ENCODE data around the gene MCEMP1. TPM values are rescaled to one million over a fixed set of nuclear protein-coding genes. Genes with fewer than 3 reads are reported as not detected.

MCEMP1 gene
- total RNA-seq: not detected

GRCh38 chr19:7676854-7677253, at the start of gene MCEMP1:
Gene MCEMP1, plus strand, starts transcription at chr19:7677090. Its CDS starts 31 bp downstream, at chr19:7677121.
- no peak within 1 kb of the TSS for H3K27ac ChIP-seq (ENCODE audit: low read depth, low read length)
- peaks cover 11 to 22% (median 17%) of the 10 kb centered on the region in 3 donors for H3K4me1 ChIP-seq (ENCODE audit: control insufficient read depth in 3 of 3, insufficient read depth in 3 of 3, low read length in 3 of 3)
- H3K4me3 ChIP-seq (ENCODE audit: low read length in 3 of 3): no peak within 1 kb of the TSS
- H3K9ac ChIP-seq (ENCODE audit: low read depth in 1 of 3, low read length in 3 of 3): no peak within 1 kb of the TSS
- no peaks in the 10 kb centered on the region for H3K36me3 ChIP-seq (ENCODE audit: control insufficient read depth in 3 of 3, insufficient read depth in 3 of 3, low read length in 3 of 3)
- peaks cover 9 to 38% (median 21%) of the 10 kb centered on the region in 3 donors for H3K27me3 ChIP-seq (ENCODE audit: control insufficient read depth in 3 of 3, insufficient read depth in 3 of 3, low read length in 3 of 3)
- H3K9me3 ChIP-seq (ENCODE audit: control insufficient read depth in 3 of 3, low read length in 3 of 3): no peaks in the 10 kb centered on the region

GRCh38 chr19:7627166-7627565, 49.7 kb upstream of the MCEMP1 start:
- Histone ChIP-seq H3K9ac (ENCODE audit: low read depth in 1 of 3, low read length in 3 of 3) (no peak overlapping the region), H3K27me3 (ENCODE audit: control insufficient read depth in 3 of 3, insufficient read depth in 3 of 3, low read length in 3 of 3) (no peaks in the 10 kb centered on the region), H3K9me3 (ENCODE audit: control insufficient read depth in 3 of 3, low read length in 3 of 3) (no peaks in the 10 kb centered on the region), H3K36me3 (ENCODE audit: control insufficient read depth in 3 of 3, insufficient read depth in 3 of 3, low read length in 3 of 3) (peaks cover 32 to 46% (median 33%) of the 10 kb centered on the region in 3 donors), H3K27ac (ENCODE audit: low read depth, low read length) (no peak overlapping the region), H3K4me3 (ENCODE audit: low read length in 3 of 3) (no peak overlapping the region), H3K4me1 (ENCODE audit: control insufficient read depth in 3 of 3, insufficient read depth in 3 of 3, low read length in 3 of 3) (peaks cover 26 to 37% (median 26%) of the 10 kb centered on the region in 3 donors)

GRCh38 chr19:7628589-7629311, 48.1 kb upstream of the MCEMP1 start:
- H3K36me3 ChIP-seq (ENCODE audit: control insufficient read depth in 3 of 3, insufficient read depth in 3 of 3, low read length in 3 of 3): peaks cover 21 to 32% (median 21%) of the 10 kb centered on the region in 3 donors
- peaks cover 26 to 37% (median 26%) of the 10 kb centered on the region in 3 donors for H3K4me1 ChIP-seq (ENCODE audit: control insufficient read depth in 3 of 3, insufficient read depth in 3 of 3, low read length in 3 of 3)
- peak overlapping the region; percentile 90 for H3K27ac ChIP-seq (ENCODE audit: low read depth, low read length)
- no peaks in the 10 kb centered on the region for H3K27me3 ChIP-seq (ENCODE audit: control insufficient read depth in 3 of 3, insufficient read depth in 3 of 3, low read length in 3 of 3)
- H3K9ac ChIP-seq (ENCODE audit: low read depth in 1 of 3, low read length in 3 of 3): peak overlapping the region; percentile 96 to 99 (median 96)
- no peaks in the 10 kb centered on the region for H3K9me3 ChIP-seq (ENCODE audit: control insufficient read depth in 3 of 3, low read length in 3 of 3)
- H3K4me3 ChIP-seq (ENCODE audit: low read length in 3 of 3): peak overlapping the region; percentile 95 to 100 (median 99)

DNA sequence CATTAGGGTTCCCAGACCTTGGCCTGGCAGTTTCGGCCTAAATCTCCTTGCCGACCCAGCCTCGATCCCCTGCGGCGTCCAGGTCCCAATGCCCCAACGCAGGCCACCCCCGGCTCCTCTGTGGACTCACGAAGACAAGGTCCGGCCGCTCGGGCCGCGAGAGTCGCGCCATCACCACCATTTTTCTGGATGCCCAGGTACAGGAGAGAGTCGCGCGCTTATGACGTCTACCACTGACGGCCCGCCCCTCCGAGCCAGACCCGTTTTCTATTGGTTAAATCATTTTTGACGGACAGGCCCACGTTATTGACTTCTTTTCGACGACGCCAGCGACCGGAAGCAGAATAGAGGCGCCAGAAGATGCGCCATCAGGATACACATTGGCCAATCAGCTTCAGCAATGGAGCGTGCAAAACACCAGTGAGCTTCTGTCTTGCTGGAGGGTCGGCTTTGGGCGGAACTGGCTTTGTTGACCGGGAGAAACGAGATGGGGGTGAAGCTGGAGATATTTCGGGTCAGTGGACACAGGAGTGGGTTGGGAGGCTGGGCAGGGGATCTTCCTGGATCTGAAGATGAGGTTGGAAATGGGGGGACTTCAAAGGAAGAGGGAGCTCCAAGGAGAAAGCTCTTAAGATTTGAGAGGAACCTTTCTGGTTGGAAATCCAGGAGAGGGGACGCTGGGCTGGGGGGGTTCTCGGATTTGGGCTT, 47.4 kb upstream of the MCEMP1 start, which contains the start of the genes PET100 and XAB2:
PET100 (plus strand) TSS at position 447 of the 708 bp plus-strand sequence; CDS start at position 488, 41 bp downstream.
XAB2 (minus strand) TSS at position 199 of the 708 bp plus-strand sequence; CDS start at position 181, 18 bp downstream.
- H3K27ac ChIP-seq (ENCODE audit: low read depth, low read length): peak within 1 kb of the TSS; percentile 90
- H3K9me3 ChIP-seq (ENCODE audit: control insufficient read depth in 3 of 3, low read length in 3 of 3): no peaks in the 10 kb centered on the region
- H3K36me3 ChIP-seq (ENCODE audit: control insufficient read depth in 3 of 3, insufficient read depth in 3 of 3, low read length in 3 of 3): peaks cover 18 to 27% (median 18%) of the 10 kb centered on the region in 3 donors
- peak within 1 kb of the TSS; percentile 96 to 99 (median 96) for H3K9ac ChIP-seq (ENCODE audit: low read depth in 1 of 3, low read length in 3 of 3)
- peaks cover 0 to under 1% (median 0%) of the 10 kb centered on the region in 3 donors for H3K27me3 ChIP-seq (ENCODE audit: control insufficient read depth in 3 of 3, insufficient read depth in 3 of 3, low read length in 3 of 3)
- peaks cover 26 to 37% (median 26%) of the 10 kb centered on the region in 3 donors for H3K4me1 ChIP-seq (ENCODE audit: control insufficient read depth in 3 of 3, insufficient read depth in 3 of 3, low read length in 3 of 3)
- H3K4me3 ChIP-seq (ENCODE audit: low read length in 3 of 3): peak within 1 kb of the TSS; percentile 95 to 100 (median 99)

GRCh38 chr19:7631577-7631976, 45.3 kb upstream of the MCEMP1 start:
- no peak overlapping the region for H3K9ac ChIP-seq (ENCODE audit: low read depth in 1 of 3, low read length in 3 of 3)
- no peaks in the 10 kb centered on the region for H3K9me3 ChIP-seq (ENCODE audit: control insufficient read depth in 3 of 3, low read length in 3 of 3)
- H3K36me3 ChIP-seq (ENCODE audit: control insufficient read depth in 3 of 3, insufficient read depth in 3 of 3, low read length in 3 of 3): peaks cover 5 to 9% (median 7%) of the 10 kb centered on the region in 3 donors
- peaks cover 26 to 41% (median 32%) of the 10 kb centered on the region in 3 donors for H3K4me1 ChIP-seq (ENCODE audit: control insufficient read depth in 3 of 3, insufficient read depth in 3 of 3, low read length in 3 of 3)
- H3K4me3 ChIP-seq (ENCODE audit: low read length in 3 of 3): no peak overlapping the region
- peaks cover 17 to 20% (median 18%) of the 10 kb centered on the region in 3 donors for H3K27me3 ChIP-seq (ENCODE audit: control insufficient read depth in 3 of 3, insufficient read depth in 3 of 3, low read length in 3 of 3)
- no peak overlapping the region for H3K27ac ChIP-seq (ENCODE audit: low read depth, low read length)

DNA sequence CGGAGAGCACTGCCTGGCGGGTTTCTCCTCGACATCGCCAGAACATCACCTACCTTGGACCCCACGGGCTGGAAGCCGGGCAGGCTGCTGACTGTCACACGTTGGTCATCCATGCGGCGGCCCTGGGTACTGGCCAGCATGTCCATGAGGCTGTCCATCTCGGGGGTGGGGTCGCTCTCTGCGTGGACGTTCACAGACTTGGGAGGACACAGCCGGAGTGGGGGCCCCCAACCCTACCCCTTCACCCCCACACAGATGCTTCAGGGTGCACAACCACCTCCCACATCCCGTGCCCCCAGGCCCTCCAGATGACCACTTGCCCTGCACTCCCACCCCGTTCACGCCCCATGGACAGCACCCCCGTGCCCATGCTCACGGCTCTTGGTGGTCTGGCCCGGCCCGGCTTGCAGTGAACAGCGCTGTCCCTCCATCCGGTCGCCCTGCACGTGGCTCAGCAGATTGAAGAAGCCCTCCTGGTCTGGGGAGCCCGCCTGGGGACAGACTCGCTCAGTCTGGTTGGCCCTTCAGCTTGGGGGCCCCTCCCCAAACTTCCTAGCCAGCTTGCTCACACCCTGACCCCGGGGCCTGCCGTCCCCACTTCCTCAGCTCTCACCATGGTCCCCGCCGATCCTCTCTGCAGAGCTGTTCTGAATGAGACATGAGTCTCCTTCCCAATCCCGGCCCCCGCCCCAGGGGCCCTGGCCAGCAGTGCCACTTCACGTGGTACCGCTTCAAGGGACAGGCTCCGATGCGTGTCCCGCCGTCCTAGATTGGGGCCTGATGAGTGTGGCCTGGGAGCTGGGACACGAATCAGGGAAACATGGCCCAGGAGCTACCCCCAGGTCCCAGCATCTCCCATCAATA, 44.3 kb upstream of the MCEMP1 start:
- Histone ChIP-seq H3K27me3 (ENCODE audit: control insufficient read depth in 3 of 3, insufficient read depth in 3 of 3, low read length in 3 of 3) (peaks cover 18 to 27% (median 23%) of the 10 kb centered on the region in 3 donors), H3K36me3 (ENCODE audit: control insufficient read depth in 3 of 3, insufficient read depth in 3 of 3, low read length in 3 of 3) (peaks cover 0 to 6% (median 2%) of the 10 kb centered on the region in 3 donors), H3K9ac (ENCODE audit: low read depth in 1 of 3, low read length in 3 of 3) (no peak overlapping the region), H3K9me3 (ENCODE audit: control insufficient read depth in 3 of 3, low read length in 3 of 3) (no peaks in the 10 kb centered on the region), H3K4me3 (ENCODE audit: low read length in 3 of 3) (no peak overlapping the region), H3K4me1 (ENCODE audit: control insufficient read depth in 3 of 3, insufficient read depth in 3 of 3, low read length in 3 of 3) (peaks cover 25 to 39% (median 32%) of the 10 kb centered on the region in 3 donors), H3K27ac (ENCODE audit: low read depth, low read length) (no peak overlapping the region)

GRCh38 chr19:7633698-7634097, 43.2 kb upstream of the MCEMP1 start, which contains the start of gene PCP2:
Gene PCP2, minus strand, starts transcription at chr19:7633719. Its CDS starts 262 bp downstream, at chr19:7633457.
- Histone ChIP-seq H3K27ac (ENCODE audit: low read depth, low read length) (no peak within 1 kb of the TSS), H3K4me3 (ENCODE audit: low read length in 3 of 3) (no peak within 1 kb of the TSS), H3K27me3 (ENCODE audit: control insufficient read depth in 3 of 3, insufficient read depth in 3 of 3, low read length in 3 of 3) (peaks cover 21 to 35% (median 33%) of the 10 kb centered on the region in 3 donors), H3K9me3 (ENCODE audit: control insufficient read depth in 3 of 3, low read length in 3 of 3) (no peaks in the 10 kb centered on the region), H3K4me1 (ENCODE audit: control insufficient read depth in 3 of 3, insufficient read depth in 3 of 3, low read length in 3 of 3) (peaks cover 14 to 28% (median 20%) of the 10 kb centered on the region in 3 donors), H3K9ac (ENCODE audit: low read depth in 1 of 3, low read length in 3 of 3) (no peak within 1 kb of the TSS), H3K36me3 (ENCODE audit: control insufficient read depth in 3 of 3, insufficient read depth in 3 of 3, low read length in 3 of 3) (peaks cover 0 to 6% (median 0%) of the 10 kb centered on the region in 3 donors)

DNA sequence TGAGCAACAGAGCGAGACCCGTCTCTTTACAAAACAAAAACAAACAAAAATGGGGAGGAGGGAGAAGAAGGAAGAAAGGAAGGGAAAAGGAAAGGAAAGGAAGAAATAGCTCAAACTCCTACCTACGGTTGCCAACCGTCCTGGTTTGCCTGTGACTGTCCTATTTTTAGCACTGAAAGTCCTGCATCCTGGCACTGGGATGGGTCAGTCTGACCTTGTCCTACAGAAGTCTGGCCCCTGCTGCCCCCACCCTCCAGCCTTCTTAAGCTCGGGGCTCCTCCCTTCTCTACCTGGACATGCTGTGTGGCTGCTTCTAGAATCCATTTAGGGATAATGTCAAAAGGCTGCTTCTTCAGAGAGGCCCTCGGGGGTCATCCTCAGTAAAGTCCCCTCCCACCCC, 41.2 kb upstream of the MCEMP1 start:
- Histone ChIP-seq H3K27ac (ENCODE audit: low read depth, low read length) (no peak overlapping the region), H3K36me3 (ENCODE audit: control insufficient read depth in 3 of 3, insufficient read depth in 3 of 3, low read length in 3 of 3) (peaks cover 0 to 6% (median 0%) of the 10 kb centered on the region in 3 donors), H3K4me1 (ENCODE audit: control insufficient read depth in 3 of 3, insufficient read depth in 3 of 3, low read length in 3 of 3) (peaks cover 2 to 11% (median 8%) of the 10 kb centered on the region in 3 donors), H3K9me3 (ENCODE audit: control insufficient read depth in 3 of 3, low read length in 3 of 3) (no peaks in the 10 kb centered on the region), H3K4me3 (ENCODE audit: low read length in 3 of 3) (no peak overlapping the region), H3K27me3 (ENCODE audit: control insufficient read depth in 3 of 3, insufficient read depth in 3 of 3, low read length in 3 of 3) (peaks cover 21 to 50% (median 48%) of the 10 kb centered on the region in 3 donors), H3K9ac (ENCODE audit: low read depth in 1 of 3, low read length in 3 of 3) (no peak overlapping the region)

DNA sequence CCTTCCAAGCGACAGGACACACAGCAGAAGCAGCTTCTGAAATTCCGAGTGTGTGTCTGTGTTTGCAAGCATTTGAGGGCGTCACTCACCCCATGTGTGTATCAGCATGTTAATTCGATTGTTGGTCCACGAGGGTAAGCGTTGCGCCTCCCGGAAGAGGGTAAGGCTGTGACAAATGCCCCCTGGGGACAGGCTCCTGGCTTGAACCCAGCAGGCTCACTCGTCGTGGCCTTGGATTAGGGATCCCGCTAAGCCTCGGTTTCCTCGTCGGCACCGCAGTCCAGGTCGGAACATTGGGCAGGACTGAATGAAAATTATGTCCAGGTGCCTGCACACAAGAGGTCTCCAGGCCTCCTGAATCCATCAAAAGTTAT, 40.6 kb upstream of the MCEMP1 start:
- H3K27ac ChIP-seq (ENCODE audit: low read depth, low read length): no peak overlapping the region
- H3K36me3 ChIP-seq (ENCODE audit: control insufficient read depth in 3 of 3, insufficient read depth in 3 of 3, low read length in 3 of 3): peaks cover 0 to 6% (median 0%) of the 10 kb centered on the region in 3 donors
- peak overlapping the region in 1 of 3 donors; percentile 14 for H3K4me3 ChIP-seq (ENCODE audit: low read length in 3 of 3)
- no peak overlapping the region for H3K9ac ChIP-seq (ENCODE audit: low read depth in 1 of 3, low read length in 3 of 3)
- peaks cover 21 to 50% (median 48%) of the 10 kb centered on the region in 3 donors for H3K27me3 ChIP-seq (ENCODE audit: control insufficient read depth in 3 of 3, insufficient read depth in 3 of 3, low read length in 3 of 3)
- H3K4me1 ChIP-seq (ENCODE audit: control insufficient read depth in 3 of 3, insufficient read depth in 3 of 3, low read length in 3 of 3): peaks cover 0 to 7% (median 6%) of the 10 kb centered on the region in 3 donors
- no peaks in the 10 kb centered on the region for H3K9me3 ChIP-seq (ENCODE audit: control insufficient read depth in 3 of 3, low read length in 3 of 3)
